ENCODE data around the gene SUFU. TPM values are rescaled to one million over a fixed set of nuclear protein-coding genes. Genes with fewer than 3 reads are reported as not detected.

SUFU gene
- total RNA-seq, 1 donor from 2014 or later: 7.4 TPM

DNA sequence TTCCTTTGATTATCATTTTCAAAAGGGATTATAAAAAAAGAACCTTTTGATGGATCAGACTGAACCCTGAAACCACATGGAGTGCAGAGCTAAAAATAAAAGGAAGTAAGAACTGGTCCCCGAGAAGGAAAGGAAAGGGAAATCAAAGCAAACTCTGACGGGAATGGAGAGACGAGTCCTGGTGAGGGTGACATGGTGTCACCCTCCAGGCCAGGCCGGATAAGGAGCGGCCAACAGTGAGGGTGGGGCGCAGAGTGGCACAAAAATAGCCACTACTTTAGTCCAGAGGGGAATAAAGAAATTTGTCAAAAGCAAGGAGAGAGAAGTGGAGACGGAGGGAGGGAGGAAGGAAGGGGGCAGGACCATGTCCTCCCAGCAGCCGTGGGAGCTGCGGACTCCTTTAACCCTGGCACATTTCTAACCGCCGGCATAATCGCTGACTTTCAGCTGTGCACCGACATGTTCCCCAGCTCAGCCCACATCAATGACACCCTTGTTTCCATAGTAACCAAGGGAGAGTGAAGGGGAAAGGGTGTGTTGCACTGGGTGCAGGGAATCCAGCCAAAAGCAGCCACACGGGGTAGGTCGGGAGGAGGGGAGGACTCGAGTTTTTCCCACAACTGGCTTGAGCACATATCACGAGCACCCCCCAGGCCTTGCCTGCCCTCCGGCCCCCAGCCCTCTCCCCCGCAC is 170.2 kb downstream of the SUFU start:
- DNase-seq: peak; percentile 64

DNA sequence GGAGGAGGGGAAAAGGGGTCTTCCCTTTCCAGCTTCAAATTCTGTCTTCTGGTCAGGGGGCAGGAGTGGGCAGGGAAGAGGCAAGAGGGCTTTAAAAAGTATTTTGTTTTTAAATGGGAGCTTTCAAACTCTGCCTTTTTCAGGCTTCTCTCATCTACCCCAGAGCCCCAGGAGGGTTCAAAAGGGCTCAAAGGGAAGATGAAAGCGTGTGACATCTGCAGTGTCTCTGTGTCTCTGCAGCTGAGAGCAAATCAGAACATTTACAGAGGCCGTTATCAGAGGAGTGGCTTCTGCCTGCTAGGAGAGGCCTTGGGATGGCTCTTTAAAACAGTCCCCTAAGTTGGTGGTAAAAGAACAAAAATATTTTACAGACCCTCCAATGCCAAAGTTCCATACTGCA is 170.8 kb downstream of the SUFU start:
- no peak for DNase-seq

DNA sequence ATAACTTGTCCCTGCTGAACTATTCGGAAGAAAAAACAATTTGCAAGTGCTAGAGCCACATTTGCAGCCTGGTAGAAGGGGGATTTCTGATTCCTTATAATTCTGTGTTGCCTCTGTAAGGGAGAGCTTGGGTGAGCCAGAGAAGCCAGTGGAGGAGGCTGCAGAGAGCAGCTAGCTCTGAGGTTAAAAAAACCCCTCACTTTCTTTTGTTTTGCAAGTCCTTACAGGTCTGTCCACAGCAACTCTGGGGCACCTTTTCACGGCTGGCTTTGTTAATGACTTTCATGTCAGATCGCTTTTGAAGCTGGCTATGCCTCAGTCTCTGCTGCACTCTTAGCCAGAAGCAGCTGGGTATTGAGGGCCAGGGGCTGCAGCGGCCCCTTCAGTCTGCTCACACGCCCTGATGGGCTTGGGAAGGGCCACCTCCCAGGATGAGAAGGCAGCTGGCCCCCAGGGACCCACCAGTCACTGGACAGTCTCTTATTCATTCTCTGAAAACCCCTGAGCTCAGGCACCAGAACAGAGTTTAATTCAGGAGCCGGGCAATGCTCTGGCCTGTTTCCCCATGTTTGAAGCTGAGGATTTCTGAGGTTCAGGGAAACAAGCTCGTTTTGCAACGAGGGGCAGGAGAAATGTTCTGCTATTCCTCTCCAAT is 171.4 kb downstream of the SUFU start:
- no peak for DNase-seq

DNA sequence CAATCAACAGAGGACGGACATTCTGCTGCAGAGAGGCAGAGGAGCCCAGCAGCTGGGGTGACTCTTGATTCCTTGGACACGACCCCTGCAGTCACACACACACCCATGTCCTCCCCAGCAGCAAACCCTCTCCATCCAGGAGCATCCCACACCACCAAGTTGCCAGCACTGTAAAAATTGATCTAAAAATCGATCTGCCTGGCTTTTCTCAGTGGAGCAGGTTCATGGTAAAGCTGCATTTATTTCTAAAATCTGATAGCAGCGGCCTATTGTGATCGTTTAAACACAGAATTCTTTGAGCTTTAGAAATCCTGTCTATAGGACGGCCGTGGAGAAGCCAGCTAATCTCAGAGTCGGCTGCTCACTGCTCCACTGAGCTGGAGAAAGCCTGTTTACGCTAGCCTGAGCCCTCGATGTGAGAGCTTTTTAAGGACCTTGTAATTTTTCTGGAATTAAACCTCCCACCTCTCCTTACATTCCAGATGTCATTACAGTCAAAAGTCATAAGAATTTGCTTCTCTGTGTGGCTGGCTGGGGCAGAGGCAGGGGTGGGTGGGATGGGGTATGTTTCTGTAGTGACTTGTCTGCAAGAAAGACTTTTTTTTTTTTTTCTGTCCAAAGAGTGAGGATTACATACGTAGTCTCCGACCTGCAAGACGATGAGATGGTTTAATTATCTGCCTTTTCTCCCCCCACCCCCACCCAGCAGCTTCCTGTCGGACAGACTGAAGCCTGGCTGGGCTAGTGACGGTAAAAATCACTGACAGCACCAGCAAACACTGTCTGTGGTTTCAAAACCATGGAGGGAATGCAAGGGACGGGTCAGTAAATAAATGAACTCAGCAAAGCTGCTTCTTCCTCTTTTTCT is 172.1 kb downstream of the SUFU start:
- DNase-seq: no peak

DNA sequence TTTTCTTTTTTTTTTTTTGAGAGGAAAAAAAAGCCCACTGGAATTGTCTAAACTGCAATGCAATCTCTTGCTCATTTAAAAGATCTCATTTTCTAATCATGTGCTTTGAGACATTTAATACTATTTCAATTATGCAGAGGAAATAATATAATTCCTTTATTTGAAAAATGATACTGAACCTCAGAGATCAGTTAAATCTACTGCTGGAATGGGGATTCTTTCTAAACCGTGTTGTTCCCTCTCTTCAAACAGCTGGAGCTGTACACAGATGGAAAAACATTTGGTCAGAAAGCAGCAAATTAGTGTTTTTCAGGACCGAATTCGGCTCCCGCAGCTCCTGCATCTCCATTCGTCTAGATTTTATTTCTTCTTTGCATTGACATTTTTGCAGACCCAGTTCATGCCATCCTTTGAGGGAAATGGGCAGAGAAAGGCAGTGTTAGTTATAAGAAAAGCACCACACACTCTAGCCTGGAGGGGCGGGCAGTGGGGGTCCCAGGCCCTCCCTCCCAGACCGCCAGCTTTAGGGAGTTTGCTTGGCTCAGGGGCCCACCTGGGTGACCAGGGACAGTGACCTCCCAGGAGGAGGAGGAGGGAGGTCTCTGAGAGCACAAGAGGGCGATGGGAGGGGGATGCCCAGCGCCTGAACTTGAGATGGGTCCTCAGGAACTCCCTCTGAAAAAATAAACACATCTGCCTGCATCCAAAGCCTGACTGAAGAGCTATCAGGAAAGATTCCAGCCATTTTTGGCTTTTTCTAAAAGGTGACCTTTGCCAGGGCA is 173.0 kb downstream of the SUFU start:
- no peak for DNase-seq

DNA sequence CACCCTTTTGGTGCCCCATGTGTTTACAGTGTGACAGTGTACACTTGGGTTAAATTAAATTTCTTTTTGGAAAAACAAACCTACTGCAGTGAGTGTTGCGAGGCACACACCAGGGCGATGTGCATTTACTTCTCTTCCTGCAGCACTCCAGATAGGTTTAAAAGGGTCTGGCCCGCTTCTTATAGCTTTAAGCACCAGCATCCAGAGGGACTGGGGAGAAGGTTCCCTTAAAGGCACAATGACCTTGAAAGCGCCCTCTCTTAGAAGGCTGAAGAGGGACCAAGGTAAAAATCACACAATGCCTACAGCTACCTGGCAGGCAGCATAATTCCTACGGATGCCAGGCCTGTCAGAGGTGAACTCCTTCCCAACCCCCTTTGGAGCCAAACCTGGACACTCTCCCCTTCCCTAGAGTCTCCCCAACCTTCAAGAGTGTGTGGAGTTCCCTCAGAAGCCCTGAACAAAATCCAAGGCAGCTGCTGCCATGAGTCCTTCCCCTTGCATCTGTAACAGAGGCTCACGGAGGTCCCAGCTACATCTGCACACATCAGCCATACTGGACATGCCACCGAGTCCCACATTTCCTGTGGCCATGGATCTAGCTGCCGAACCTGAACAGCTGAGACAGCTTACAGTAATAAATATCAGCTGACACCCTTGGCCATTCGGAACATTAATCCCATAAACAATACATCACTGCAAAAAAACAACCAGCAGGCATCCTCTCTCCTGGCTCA is 173.7 kb downstream of the SUFU start:
- no peak for DNase-seq

DNA sequence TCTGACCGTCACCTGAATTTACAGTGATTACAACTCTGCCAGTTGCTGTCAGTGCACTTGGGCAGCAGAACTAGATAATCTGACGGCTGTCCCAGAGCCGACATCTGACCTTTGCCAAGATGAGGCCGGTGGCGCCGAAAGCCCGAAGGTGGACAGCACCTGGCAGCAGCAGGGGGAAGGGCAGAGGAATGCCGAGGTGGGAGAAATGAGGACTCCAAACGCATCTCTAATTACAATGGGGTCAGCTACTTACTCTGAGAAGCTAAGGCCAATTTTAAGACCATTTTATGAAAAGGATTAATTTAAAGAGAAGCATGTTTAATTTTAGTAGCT is 174.3 kb downstream of the SUFU start:
- no peak for DNase-seq

DNA sequence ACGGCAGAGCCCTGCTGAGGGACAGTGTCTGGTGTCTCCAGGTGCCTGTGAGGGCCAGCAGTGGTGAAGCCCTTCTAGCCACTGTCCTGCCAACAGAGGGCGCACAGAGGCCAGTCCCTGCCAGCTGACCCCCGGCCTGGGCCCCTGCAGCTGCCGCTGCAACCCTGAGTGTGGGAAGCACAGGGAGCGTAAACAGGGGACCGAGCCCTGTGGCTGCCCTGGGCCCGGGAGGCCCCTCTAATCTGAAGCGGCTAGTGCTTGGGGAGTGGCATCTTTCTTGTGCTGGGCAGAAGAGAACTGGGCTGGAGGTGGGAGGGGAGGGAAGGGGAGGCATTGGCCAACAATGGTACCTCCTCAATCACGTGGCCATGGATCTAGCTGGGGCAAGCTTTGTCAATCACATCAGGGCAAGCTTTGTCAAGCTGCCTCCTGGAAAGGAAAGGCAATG is 175.1 kb downstream of the SUFU start:
- DNase-seq: no peak

DNA sequence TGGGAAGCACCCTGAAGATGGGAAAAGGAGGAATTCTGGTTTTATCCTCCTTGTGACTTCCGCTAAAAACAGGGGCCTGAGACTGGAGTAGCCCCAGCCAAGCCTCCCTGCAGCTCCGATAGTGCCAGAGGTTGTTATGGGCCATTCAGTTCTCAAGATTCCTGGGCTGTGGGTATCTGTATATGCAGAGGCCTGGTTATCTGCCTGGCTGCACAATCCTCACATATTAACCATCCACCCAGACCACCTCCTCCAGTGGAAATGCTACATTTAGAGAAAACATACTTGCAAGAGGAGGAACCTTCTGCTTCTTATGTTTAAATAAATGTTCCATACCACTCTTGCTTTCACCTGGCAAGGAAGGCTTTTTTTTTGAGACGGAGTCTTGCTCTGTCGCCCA is 175.8 kb downstream of the SUFU start:
- no peak for DNase-seq

DNA sequence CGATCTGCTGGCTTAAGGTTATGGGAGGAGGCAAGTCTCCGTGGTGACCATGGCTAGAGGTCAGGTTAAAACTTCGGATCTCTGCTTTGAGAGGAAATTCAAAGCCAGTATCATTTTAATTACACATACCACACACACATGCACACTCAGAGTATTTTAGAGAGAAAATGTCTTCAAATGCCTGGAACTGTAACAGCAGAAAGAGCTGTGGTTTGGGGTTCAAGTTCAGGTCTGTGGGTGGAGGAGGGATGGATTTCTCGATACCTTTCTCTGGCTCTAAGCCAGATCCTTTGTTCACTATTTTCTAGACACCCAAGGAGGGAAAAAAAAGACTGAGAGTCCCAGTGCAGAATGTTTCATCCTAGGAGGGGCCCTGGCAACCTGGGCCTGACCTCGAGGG is 177.9 kb downstream of the SUFU start:
- DNase-seq: no peak

DNA sequence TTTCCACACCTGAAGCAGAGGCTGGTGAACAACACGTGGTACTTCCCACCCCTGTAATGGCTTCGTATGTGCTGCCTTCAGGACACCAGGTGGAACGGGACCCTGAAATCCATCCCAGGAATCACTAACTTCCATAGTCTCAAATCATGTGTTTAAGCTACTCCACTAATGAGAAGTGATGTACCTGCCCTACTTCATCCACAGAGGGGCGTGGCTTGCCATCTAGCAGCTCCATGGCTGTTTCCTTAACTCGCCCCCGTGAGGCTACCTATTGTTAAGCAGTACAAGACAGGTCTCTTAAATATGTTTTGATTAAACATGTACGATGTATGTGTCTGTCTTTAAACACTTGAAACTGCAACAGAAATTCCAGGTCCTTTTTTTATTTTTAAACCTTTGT is 178.6 kb downstream of the SUFU start:
- DNase-seq: no peak

DNA sequence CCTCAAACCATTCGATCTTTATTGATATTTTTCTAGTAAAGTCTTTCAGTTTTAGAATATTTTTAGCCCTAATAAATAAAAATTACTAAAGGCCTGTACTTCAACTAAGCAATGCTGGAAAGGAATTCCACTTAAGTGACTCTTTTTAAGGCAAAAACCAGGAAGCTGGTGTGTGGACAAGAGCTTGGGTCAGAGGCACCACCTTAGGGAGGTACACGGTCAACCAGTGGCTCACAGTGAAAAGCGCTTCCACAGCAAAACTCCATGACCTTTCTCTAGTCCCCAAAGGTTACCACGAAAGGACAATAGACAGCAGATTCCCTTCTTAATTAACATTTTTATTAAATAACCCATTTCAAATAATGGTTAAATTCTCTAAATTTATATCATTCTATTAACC is 179.2 kb downstream of the SUFU start:
- DNase-seq: no peak

Small RNA genes within 50 kb of the gene (small RNA-seq; reads per million reads assigned to genes)
- not detected for gene RNU6-43P (ENCODE audit: low replicate concordance)

Other genes starting within 250 kb of the SUFU start
- gene NFKB2, start 108.3 kb upstream of the SUFU start, total RNA-seq: 20.5 TPM
- gene PSD, start 85.2 kb upstream of the SUFU start, total RNA-seq: 7.5 TPM
- gene FBXL15, start 83.1 kb upstream of the SUFU start, total RNA-seq: 4.2 TPM
- 29.0 TPM for gene CUEDC2, start 71.4 kb upstream of the SUFU start, total RNA-seq
- 0.39 TPM for gene C10orf95, start 52.4 kb upstream of the SUFU start, total RNA-seq
- 49.9 TPM for gene ACTR1A, start 1.3 kb upstream of the SUFU start, total RNA-seq
- gene TRIM8, start 140.5 kb downstream of the SUFU start, total RNA-seq: 49.2 TPM
- 6.2 TPM for gene ARL3, start 210.4 kb downstream of the SUFU start, total RNA-seq
- gene SFXN2, start 210.7 kb downstream of the SUFU start, total RNA-seq: 7.1 TPM
- gene WBP1L, start 240.0 kb downstream of the SUFU start, total RNA-seq: 34.0 TPM

All from skin of body (tissue), 3 donors.